GM12891 (cell line): ENCODE measurements around the gene IGF1R.

Source experiments
- PAX5 ChIP-seq: IDR thresholded peaks from 2 replicates; pipeline ENCODE4 v1.6.1; 2011; ENCODE audit warnings: low read length, moderate library complexity, mild to moderate bottlenecking; ENCODE audit not compliant: insufficient read depth, severe bottlenecking
- POLR2A ChIP-seq: IDR thresholded peaks from 2 replicates; pipeline ENCODE4 v1.6.1; 2011; ENCODE audit warnings: low read depth, low read length, control low read depth
- POLR2AphosphoS5 ChIP-seq: IDR thresholded peaks from 2 replicates; pipeline ENCODE4 v1.6.1; 2011; ENCODE audit warnings: low read depth, low read length, control low read depth
- SPI1 ChIP-seq: IDR thresholded peaks from 2 replicates; pipeline ENCODE4 v1.6.1; 2011; ENCODE audit warnings: low read depth, low read length, control low read depth
- TAF1 ChIP-seq: IDR thresholded peaks from 2 replicates; pipeline ENCODE4 v1.6.1; 2011; ENCODE audit warnings: low read depth, low read length, control low read depth

- TF ChIP-seq POLR2A (no peak), POLR2AphosphoS5 (no peak), TAF1 (no peak), PAX5 (no peak), SPI1 (no peak)
Observed at GRCh38 chr15:98728082-98728810, 79.9 kb downstream of the IGF1R start.
